Natural killer cell (primary cell): Measurements from ENCODE around the gene LCNL1. TPM values are rescaled to one million over a fixed set of nuclear protein-coding genes. Genes with fewer than 3 reads are reported as not detected.

Source experiments
- ATAC-seq, 3 donors: fragments of 150-1000 bp in 2 of 3; fragments of 200-7000 bp in 1 of 3; cut with Tn5 transposase; 1 replicate in 1 of 3; 2 replicates in 2 of 3; pipeline ENCODE4 v1.10.0; 2021; ENCODE audit warnings: mild to moderate bottlenecking in 2 of 3, moderate library complexity in 2 of 3
- DNase-seq, 2 donors: peaks; one replicate each; pipeline versions ENCODE4 v3.0.0 to v3.0.0-alpha.2; 2013 to 2021; ENCODE audit warnings: mixed read lengths in 1 of 2
- H3K27ac ChIP-seq: one replicate; pipeline ENCODE4 v1.5.1; 2013; ENCODE audit warnings: mild to moderate bottlenecking, low read length
- H3K27me3 ChIP-seq: one replicate; pipeline ENCODE4 v1.6.1; 2013; ENCODE audit warnings: low read length; ENCODE audit not compliant: control insufficient read depth, insufficient read depth
- H3K36me3 ChIP-seq: one replicate; pipeline ENCODE4 v1.6.1; 2013; ENCODE audit warnings: low read length; ENCODE audit not compliant: control insufficient read depth, insufficient read depth
- H3K4me1 ChIP-seq: one replicate; pipeline ENCODE4 v1.6.1; 2013; ENCODE audit warnings: low read length; ENCODE audit not compliant: control insufficient read depth, insufficient read depth
- H3K4me3 ChIP-seq: one replicate; pipeline ENCODE4 v1.5.1; 2013; ENCODE audit warnings: low read length
- H3K9me3 ChIP-seq: one replicate; pipeline ENCODE4 v1.6.1; 2013; ENCODE audit warnings: low read length; ENCODE audit not compliant: control insufficient read depth, insufficient read depth
- H3K27ac Mint-ChIP-seq, 2 donors: one replicate each; pipeline ENCODE4 v1.8.0; 2022; ENCODE audit warnings: mild to moderate bottlenecking in 2 of 2, mixed read lengths in 2 of 2, moderate library complexity in 1 of 2
- H3K27me3 Mint-ChIP-seq, 2 donors: one replicate each; pipeline ENCODE4 v1.8.0; 2022; ENCODE audit warnings: low read depth in 2 of 2, mixed read lengths in 2 of 2
- H3K36me3 Mint-ChIP-seq: one replicate; pipeline ENCODE4 v1.8.0; 2022; ENCODE audit warnings: mixed read lengths
- H3K4me1 Mint-ChIP-seq, 2 donors: one replicate each; pipeline ENCODE4 v1.8.0; 2022; ENCODE audit warnings: mixed read lengths in 2 of 2
- H3K4me3 Mint-ChIP-seq: one replicate; pipeline ENCODE4 v1.8.0; 2022; ENCODE audit warnings: mild to moderate bottlenecking, moderate library complexity, mixed read lengths
- H3K9me3 Mint-ChIP-seq, 2 donors: one replicate each; pipeline ENCODE4 v1.8.0; 2022; ENCODE audit warnings: mixed read lengths in 2 of 2
- CTCF ChIP-seq: fragments of 200-600 bp; IDR thresholded peaks from one replicate; pipeline ENCODE4 v1.8.0; 2022; ENCODE audit warnings: antibody characterized with exemption
- WGBS: methylation state at CpG from one replicate; pipeline ENCODE4 v1.1.7; 2013; ENCODE audit warnings: missing lambda C conversion rate; ENCODE audit not compliant: insufficient coverage; 5-methylcytosine and 5-hydroxymethylcytosine counted together
- intact Hi-C: fragments of 100-400 bp; cut with micrococcal nuclease; formaldehyde crosslinking; loops from one replicate; pipeline ENCODE4 v1.14.2; 2022
- total RNA-seq, 4 donors: library from RNA; stranded (reverse); fragments of 120-200 nt in 1 of 4; gene quantifications; one replicate each; pipeline versions ENCODE4 v1.2.3 to v1.2.4, GENCODE V29; 2013 to 2022

Gene LCNL1
- total RNA-seq, 3 donors from 2014 or later (not counting 1 experiment from before 2014, with no cell fraction given) = 4.9 to 8.4 (median 8.2) TPM

GRCh38 chr9:136949239-136949816 is 33.5 kb upstream of the LCNL1 start:
- Histone ChIP-seq H3K4me1 (peaks cover 53% of the 10 kb centered on the region), H3K27ac (peak overlapping the region; percentile 83), H3K4me3 (peak overlapping the region; percentile 75), H3K36me3 (no peaks in the 10 kb centered on the region), H3K9me3 (no peaks in the 10 kb centered on the region), H3K27me3 (no peaks in the 10 kb centered on the region)
- TF ChIP-seq CTCF = no peak
- Mint-ChIP-seq H3K27me3 (no peaks in the 10 kb centered on the region), H3K4me1 (peaks cover 7 to 33% of the 10 kb centered on the region in 2 donors), H3K4me3 (peak overlapping the region; percentile 85), H3K27ac (peak overlapping the region; percentile 81 to 92), H3K36me3 (no peaks in the 10 kb centered on the region), H3K9me3 (no peaks in the 10 kb centered on the region)
- DNase-seq = no peak
- no peak for ATAC-seq
- 17% methylated on average over 16 of the region's 22 CpGs for WGBS
- intact Hi-C loops = loop anchor here (2.0 kb wide), 2 partner anchors 43 to 85 kb away; partner anchors contain the start of gene PAXX

- Mint-ChIP-seq H3K27ac (peak overlapping the region; percentile 81 to 92), H3K4me3 (peak overlapping the region; percentile 93), H3K36me3 (no peaks in the 10 kb centered on the region), H3K9me3 (no peaks in the 10 kb centered on the region), H3K27me3 (no peaks in the 10 kb centered on the region), H3K4me1 (peaks cover 1 to 34% of the 10 kb centered on the region in 2 donors)
- H3K27me3 ChIP-seq = no peaks in the 10 kb centered on the region
- DNase-seq (peak; percentile 97), ATAC-seq (peak; percentile 95 to 96 (median 95))
- TF ChIP-seq CTCF = peak; percentile 28
- no peaks in the 10 kb centered on the region for H3K9me3 ChIP-seq
- intact Hi-C loops = loop anchor here (2.0 kb wide), 2 partner anchors 43 to 85 kb away; partner anchors contain the start of gene PAXX
- peaks cover 50% of the 10 kb centered on the region for H3K4me1 ChIP-seq
- H3K27ac ChIP-seq = peak overlapping the region; percentile 83
- 8% methylated on average over 63 of the region's 63 CpGs for WGBS
- H3K36me3 ChIP-seq = no peaks in the 10 kb centered on the region
- peak overlapping the region; percentile 75 for H3K4me3 ChIP-seq
These were observed 32.8 kb upstream of the LCNL1 start for GRCh38 chr9:136949817-136950655.

GRCh38 chr9:136950656-136951276 is 32.0 kb upstream of the LCNL1 start:
- no peak for TF ChIP-seq CTCF
- DNase-seq (no peak), ATAC-seq (no peak)
- no peaks in the 10 kb centered on the region for H3K36me3 ChIP-seq
- intact Hi-C loops = no loop called here
- no peaks in the 10 kb centered on the region for H3K9me3 Mint-ChIP-seq
- H3K36me3 Mint-ChIP-seq = no peaks in the 10 kb centered on the region
- H3K9me3 ChIP-seq = no peaks in the 10 kb centered on the region
- H3K4me1 ChIP-seq = peaks cover 49% of the 10 kb centered on the region
- H3K4me3 Mint-ChIP-seq = peak overlapping the region; percentile 47
- peak overlapping the region; percentile 75 for H3K4me3 ChIP-seq
- 60% methylated on average over 8 of the region's 9 CpGs for WGBS
- peaks cover 0 to 35% of the 10 kb centered on the region in 2 donors for H3K4me1 Mint-ChIP-seq
- peak overlapping the region; percentile 81 to 92 for H3K27ac Mint-ChIP-seq
- H3K27me3 Mint-ChIP-seq = no peaks in the 10 kb centered on the region
- no peaks in the 10 kb centered on the region for H3K27me3 ChIP-seq
- peak overlapping the region; percentile 83 for H3K27ac ChIP-seq
